Measurements from ENCODE around the gene CMSS1. TPM values are rescaled to one million over a fixed set of nuclear protein-coding genes. Genes with fewer than 3 reads are reported as not detected.
A peak's percentile ranks its signal among the peaks of the same experiment; 100 is the strongest.

The CMSS1 gene
- total RNA-seq, 1 donor from 2014 or later = 34.8 TPM

GRCh38 chr3:99931059-99931458 lies 113.4 kb downstream of the CMSS1 start:
- intact Hi-C loops (cut with micrococcal nuclease) = no loop called here
- Histone ChIP-seq H3K27ac (replicated peaks) (peak overlapping the region; percentile 61), H3K36me3 (no peaks in the 10 kb centered on the region), H3K4me3 (no peak overlapping the region), H3K9me3 (replicated peaks) (no peaks in the 10 kb centered on the region), H3K27me3 (ENCODE audit: low read depth) (no peaks in the 10 kb centered on the region), H3K4me1 (peaks cover 61% of the 10 kb centered on the region)
- no peak for DNase-seq
- no peak for TF ChIP-seq CTCF (IDR thresholded peaks at IDR 0.05; ENCODE audit: borderline replicate concordance)

GRCh38 chr3:99933971-99934750 lies 116.5 kb downstream of the CMSS1 start:
- H3K4me3 ChIP-seq = no peak overlapping the region
- H3K4me1 ChIP-seq = peaks cover 70% of the 10 kb centered on the region
- no peaks in the 10 kb centered on the region for H3K27me3 ChIP-seq (ENCODE audit: low read depth)
- no peaks in the 10 kb centered on the region for H3K36me3 ChIP-seq
- TF ChIP-seq CTCF (IDR thresholded peaks at IDR 0.05; ENCODE audit: borderline replicate concordance) = no peak
- no peaks in the 10 kb centered on the region for H3K9me3 ChIP-seq (replicated peaks)
- H3K27ac ChIP-seq (replicated peaks) = peak overlapping the region; percentile 72
- intact Hi-C loops (cut with micrococcal nuclease) = no loop called here
- no peak for DNase-seq

- H3K27ac ChIP-seq (replicated peaks) = peak overlapping the region; percentile 72
- no peak for DNase-seq
- no peaks in the 10 kb centered on the region for H3K9me3 ChIP-seq (replicated peaks)
- intact Hi-C loops (cut with micrococcal nuclease) = no loop called here
- TF ChIP-seq CTCF (IDR thresholded peaks at IDR 0.05; ENCODE audit: borderline replicate concordance) = no peak
- H3K4me3 ChIP-seq = no peak overlapping the region
- H3K4me1 ChIP-seq = peaks cover 70% of the 10 kb centered on the region
- no peaks in the 10 kb centered on the region for H3K27me3 ChIP-seq (ENCODE audit: low read depth)
- H3K36me3 ChIP-seq = no peaks in the 10 kb centered on the region
These were observed 117.5 kb downstream of the CMSS1 start for GRCh38 chr3:99934975-99935797.

GRCh38 chr3:99938270-99938911 lies 120.7 kb downstream of the CMSS1 start:
- peaks cover 66% of the 10 kb centered on the region for H3K4me1 ChIP-seq
- intact Hi-C loops (cut with micrococcal nuclease) = no loop called here

More at GRCh38 chr3:99938270-99938911, 120.7 kb downstream of the CMSS1 start:
- no peak for DNase-seq
- Histone ChIP-seq H3K27ac (replicated peaks) (peak overlapping the region; percentile 7), H3K27me3 (ENCODE audit: low read depth) (no peaks in the 10 kb centered on the region), H3K36me3 (no peaks in the 10 kb centered on the region), H3K9me3 (replicated peaks) (no peaks in the 10 kb centered on the region), H3K4me3 (no peak overlapping the region)
- no peak for TF ChIP-seq CTCF (IDR thresholded peaks at IDR 0.05; ENCODE audit: borderline replicate concordance)

Data from left ventricle myocardium inferior (tissue), 1 donor.